ENCODE data around the gene SLC51A.

GRCh38 chr3:196232154-196232881 lies 16.0 kb downstream of the SLC51A start:
- TF ChIP-seq EZH2 (IDR thresholded peaks at IDR 0.05; ENCODE audit: insufficient read depth, low read length): no peak
- TF ChIP-seq CTCF (IDR thresholded peaks at IDR 0.05; ENCODE audit: insufficient read depth, low read depth, low read length): no peak

All from astrocyte (in vitro differentiated cells and primary cell).